Kidney (tissue), 14 donors: Measurements from ENCODE around the gene CXCR1. TPM values are rescaled to one million over a fixed set of nuclear protein-coding genes. Genes with fewer than 3 reads are reported as not detected.

Experiments used
- DNase-seq, 5 donors: peaks; one replicate each; pipeline ENCODE4 v3.0.0-alpha.2; 2013 to 2020
- FAIRE-seq: peaks from 2 replicates; lab custom pipeline; 2012; peaks lifted over from hg19 to GRCh38; lab: Jason Lieb, UNC
- H3K27ac ChIP-seq, 2 donors: one replicate each; pipeline ENCODE4 v1.7.0; 2013; ENCODE audit warnings: low read depth in 2 of 2, low read length in 2 of 2, inconsistent platforms in 1 of 2
- H3K27me3 ChIP-seq: one replicate; pipeline ENCODE4 v1.7.1; 2013; ENCODE audit warnings: low read length, inconsistent platforms; ENCODE audit not compliant: control insufficient read depth, insufficient read depth
- H3K36me3 ChIP-seq, 3 donors: one replicate each; pipeline versions ENCODE4 v1.7.0 to v1.7.1; 2013; ENCODE audit warnings: low read length in 3 of 3, control low read depth in 1 of 3, inconsistent platforms in 1 of 3; ENCODE audit not compliant: insufficient read depth in 3 of 3, control insufficient read depth in 2 of 3
- H3K4me1 ChIP-seq, 3 donors: one replicate each; pipeline versions ENCODE4 v1.7.0 to v1.7.1; 2013; ENCODE audit warnings: low read length in 3 of 3, inconsistent platforms in 1 of 3, low read depth in 1 of 3; ENCODE audit not compliant: control insufficient read depth in 2 of 3, insufficient read depth in 2 of 3
- H3K4me3 ChIP-seq, 3 donors: one replicate each; pipeline versions ENCODE4 v1.7.0 to v1.8.1; 2013; ENCODE audit warnings: low read length in 3 of 3, control low read depth in 1 of 3, inconsistent platforms in 1 of 3
- H3K9ac ChIP-seq, 3 donors: one replicate each; pipeline versions ENCODE4 v1.7.0 to v1.7.1; 2013; ENCODE audit warnings: low read length in 3 of 3, control low read depth in 1 of 3, inconsistent platforms in 1 of 3
- H3K9me3 ChIP-seq, 3 donors: one replicate each; pipeline versions ENCODE4 v1.7.0 to v1.7.1; 2013; ENCODE audit warnings: low read length in 3 of 3, control low read depth in 1 of 3, inconsistent platforms in 1 of 3; ENCODE audit not compliant: control insufficient read depth in 2 of 3, insufficient read depth in 1 of 3
- intact Hi-C: fragments of 100-400 bp; cut with DNase I; formaldehyde crosslinking; loops from one replicate; pipeline ENCODE4 v1.11.1; 2022
- polyA plus RNA-seq: library from polyadenylated mRNA; stranded (reverse); fragments of 350-450 nt; fragmentation: Illumina TruSeq; extraction: RNeasy Lipid Tissue Mini Kit (QIAGEN cat#74804); gene quantifications from one replicate; pipeline ENCODE4 v1.2.3, GENCODE V29; 2014; ENCODE audit warnings: low read depth, low replicate concordance; ENCODE audit not compliant: insufficient read depth
- total RNA-seq: library from RNA; stranded (reverse); fragmentation: NEBNext Ultra II Directional; extraction: Animal tissue kit (Norgen Biotek cat#: 25700); gene quantifications from one replicate; pipeline ENCODE4 v1.2.1, GENCODE V29; 2021
- TF ChIP-seq, protein P1 (sequence below): IDR thresholded peaks from 3 replicates; pipeline ENCODE4 v1.5.1; 2012; ENCODE audit warnings: mild to moderate bottlenecking, moderate library complexity, borderline replicate concordance; ENCODE audit not compliant: insufficient read depth; ENCODE audit errors: extremely low read depth
- donor health status: control.
- donor health status: control.
- donor health status: control.
- donor health status: control.
- donor health status: control.
- donor health status: DM: yes; HTN: yes; CAD: no.
- donor health status: Normal renal cell carcinoma (clear cell type).

CXCR1 gene
- total and polyA plus RNA-seq, 2 donors from 2014 or later: 0.09 TPM; not detected in 1

DNA sequence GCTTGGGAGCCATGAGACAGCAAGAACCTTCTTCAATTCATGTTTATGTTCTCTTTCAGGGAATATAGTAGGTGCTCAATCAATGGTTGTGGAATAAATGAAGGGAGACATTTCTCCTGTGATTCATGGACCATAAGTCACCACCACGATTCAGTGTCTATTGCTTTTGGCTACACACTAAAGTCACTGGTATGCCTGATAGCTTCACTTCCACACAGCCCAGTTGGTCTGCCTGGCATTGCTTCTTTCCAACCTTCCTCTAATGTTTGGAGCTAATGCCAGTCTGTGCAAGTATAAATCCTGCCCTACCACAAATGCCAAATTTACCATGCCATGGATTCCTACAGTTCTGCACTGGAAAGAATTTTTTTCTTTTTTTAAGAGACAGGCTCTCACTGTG lies 1.3 kb upstream of the CXCR1 start:
- intact Hi-C loops: no loop called here
- no peaks in the 10 kb centered on the region for H3K4me1 ChIP-seq
- DNase-seq (no peak), FAIRE-seq (no peak)
- no peaks in the 10 kb centered on the region for H3K36me3 ChIP-seq
- no peak overlapping the region for H3K4me3 ChIP-seq
- no peak overlapping the region for H3K27ac ChIP-seq
- TF ChIP-seq, protein P1, sequence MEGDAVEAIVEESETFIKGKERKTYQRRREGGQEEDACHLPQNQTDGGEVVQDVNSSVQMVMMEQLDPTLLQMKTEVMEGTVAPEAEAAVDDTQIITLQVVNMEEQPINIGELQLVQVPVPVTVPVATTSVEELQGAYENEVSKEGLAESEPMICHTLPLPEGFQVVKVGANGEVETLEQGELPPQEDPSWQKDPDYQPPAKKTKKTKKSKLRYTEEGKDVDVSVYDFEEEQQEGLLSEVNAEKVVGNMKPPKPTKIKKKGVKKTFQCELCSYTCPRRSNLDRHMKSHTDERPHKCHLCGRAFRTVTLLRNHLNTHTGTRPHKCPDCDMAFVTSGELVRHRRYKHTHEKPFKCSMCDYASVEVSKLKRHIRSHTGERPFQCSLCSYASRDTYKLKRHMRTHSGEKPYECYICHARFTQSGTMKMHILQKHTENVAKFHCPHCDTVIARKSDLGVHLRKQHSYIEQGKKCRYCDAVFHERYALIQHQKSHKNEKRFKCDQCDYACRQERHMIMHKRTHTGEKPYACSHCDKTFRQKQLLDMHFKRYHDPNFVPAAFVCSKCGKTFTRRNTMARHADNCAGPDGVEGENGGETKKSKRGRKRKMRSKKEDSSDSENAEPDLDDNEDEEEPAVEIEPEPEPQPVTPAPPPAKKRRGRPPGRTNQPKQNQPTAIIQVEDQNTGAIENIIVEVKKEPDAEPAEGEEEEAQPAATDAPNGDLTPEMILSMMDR: no peak
- no peak overlapping the region for H3K9ac ChIP-seq
- no peaks in the 10 kb centered on the region for H3K27me3 ChIP-seq
- no peaks in the 10 kb centered on the region for H3K9me3 ChIP-seq

DNA sequence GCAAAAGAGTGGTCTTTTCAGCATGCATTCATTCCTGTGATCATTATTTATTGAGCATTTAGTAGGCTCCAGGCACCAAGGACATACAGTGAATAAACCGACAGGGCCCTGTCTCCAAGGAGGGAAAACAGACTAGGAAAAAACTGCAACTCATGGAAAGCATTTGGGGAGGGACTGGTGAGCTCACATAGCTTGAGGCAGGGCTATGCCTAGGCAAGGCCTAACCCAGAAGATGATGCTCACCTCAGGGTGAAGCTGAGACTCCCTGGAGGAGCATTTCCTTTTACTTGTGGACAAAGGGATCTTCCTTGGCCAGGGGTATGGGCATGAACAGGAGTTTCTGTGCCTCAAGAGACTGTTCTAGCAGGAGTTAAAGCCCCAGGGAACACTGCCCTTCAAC lies 3.9 kb downstream of the CXCR1 start:
- H3K27me3 ChIP-seq: no peaks in the 10 kb centered on the region
- no peak for DNase-seq
- no peaks in the 10 kb centered on the region for H3K9me3 ChIP-seq
- no peak overlapping the region for H3K27ac ChIP-seq
- no peaks in the 10 kb centered on the region for H3K36me3 ChIP-seq
- intact Hi-C loops: no loop called here
- H3K4me3 ChIP-seq: no peak overlapping the region
- H3K9ac ChIP-seq: no peak overlapping the region
- TF ChIP-seq, protein P1: no peak
- FAIRE-seq: no peak
- no peaks in the 10 kb centered on the region for H3K4me1 ChIP-seq

- intact Hi-C loops: no loop called here
- Histone ChIP-seq H3K4me3 (no peak overlapping the region), H3K4me1 (no peaks in the 10 kb centered on the region), H3K9ac (no peak overlapping the region), H3K27me3 (no peaks in the 10 kb centered on the region), H3K9me3 (no peaks in the 10 kb centered on the region), H3K27ac (no peak overlapping the region), H3K36me3 (no peaks in the 10 kb centered on the region)
- TF ChIP-seq, protein P1: no peak
- DNase-seq (no peak), FAIRE-seq (no peak)
Observed at GRCh38 chr2:218161644-218162043, 5.1 kb downstream of the CXCR1 start.

GRCh38 chr2:218155953-218156479 lies 10.7 kb downstream of the CXCR1 start:
- intact Hi-C loops: no loop called here
- Histone ChIP-seq H3K36me3 (no peaks in the 10 kb centered on the region), H3K9me3 (no peaks in the 10 kb centered on the region), H3K4me1 (no peaks in the 10 kb centered on the region), H3K9ac (no peak overlapping the region), H3K4me3 (no peak overlapping the region), H3K27ac (no peak overlapping the region), H3K27me3 (no peaks in the 10 kb centered on the region)
- FAIRE-seq: no peak
- DNase-seq: no peak
- TF ChIP-seq, protein P1: no peak
